ENCODE data around the gene SLC7A4. TPM values are rescaled to one million over a fixed set of nuclear protein-coding genes. Genes with fewer than 3 reads are reported as not detected.
"Not testable (repeated sequence)": the region's sequence is repeated elsewhere in the genome, so short reads cannot be mapped to it uniquely, and the experiment has no call there.

SLC7A4 gene
- total RNA-seq, 1 experiment from 2014 or later, result not detected

- Histone ChIP-seq H3K9me3 (ENCODE audit: low read depth, low read length, poor library complexity, severe bottlenecking) (no peaks in the 10 kb centered on the region), H3K27me3 (replicated peaks; ENCODE audit: insufficient read depth, low read depth, low read length, poor library complexity) (no peaks in the 10 kb centered on the region), H3K4me1 (ENCODE audit: insufficient read depth, low read length, poor library complexity, severe bottlenecking) (no peaks in the 10 kb centered on the region), H3K4me3 (ENCODE audit: low read depth, low read length, poor library complexity, severe bottlenecking) (no peak overlapping the region), H3K36me3 (ENCODE audit: insufficient read depth, low read length, poor library complexity, severe bottlenecking) (no peaks in the 10 kb centered on the region), H3K27ac (ENCODE audit: low read depth, low read length, poor library complexity, severe bottlenecking) (no peak overlapping the region)
- no peak for DNase-seq (ENCODE audit: low spot score)
- TF ChIP-seq EZH2 (IDR thresholded peaks at IDR 0.05; ENCODE audit: borderline replicate concordance, low read depth, low read length, poor library complexity, severe bottlenecking), result no peak
- no TSS peak for BruUV-seq (replicated peaks)
- intact Hi-C loops (cut with micrococcal nuclease; ENCODE audit: unreplicated experiment), result loop anchor here (5.0 kb wide), 1 partner anchor 41 kb away; the partner anchor contains the start of gene SLC7A4
- ChIA-PET CTCF (no interaction called here), POLR2A (ENCODE audit: low non-redundant PET) (no interaction called here)
Measured at GRCh38 chr22:21073023-21073422, 40.7 kb upstream of the SLC7A4 start.

GRCh38 chr22:21071796-21072195 lies 39.4 kb upstream of the SLC7A4 start:
- BruUV-seq (replicated peaks); CTCF ChIA-PET; H3K9me3 ChIP-seq (ENCODE audit: low read depth, low read length, poor library complexity, severe bottlenecking); H3K36me3 ChIP-seq (ENCODE audit: insufficient read depth, low read length, poor library complexity, severe bottlenecking); H3K27ac ChIP-seq (ENCODE audit: low read depth, low read length, poor library complexity, severe bottlenecking); DNase-seq (ENCODE audit: low spot score); H3K4me1 ChIP-seq (ENCODE audit: insufficient read depth, low read length, poor library complexity, severe bottlenecking); H3K4me3 ChIP-seq (ENCODE audit: low read depth, low read length, poor library complexity, severe bottlenecking); H3K27me3 ChIP-seq (replicated peaks; ENCODE audit: insufficient read depth, low read depth, low read length, poor library complexity); POLR2A ChIA-PET (ENCODE audit: low non-redundant PET): not testable (repeated sequence)
- intact Hi-C loops (cut with micrococcal nuclease; ENCODE audit: unreplicated experiment), result loop anchor here (5.0 kb wide), 1 partner anchor 39 kb away; the partner anchor contains the start of gene SLC7A4

- no peaks in the 10 kb centered on the region for H3K4me1 ChIP-seq (ENCODE audit: insufficient read depth, low read length, poor library complexity, severe bottlenecking)
- H3K36me3 ChIP-seq (ENCODE audit: insufficient read depth, low read length, poor library complexity, severe bottlenecking), result no peaks in the 10 kb centered on the region
- no peak overlapping the region for H3K27ac ChIP-seq (ENCODE audit: low read depth, low read length, poor library complexity, severe bottlenecking)
- no TSS peak for BruUV-seq (replicated peaks)
- intact Hi-C loops (cut with micrococcal nuclease; ENCODE audit: unreplicated experiment), result loop anchor here (5.0 kb wide), 1 partner anchor 39 kb away; the partner anchor contains the start of gene SLC7A4
- ChIA-PET CTCF (no interaction called here), POLR2A (ENCODE audit: low non-redundant PET) (no interaction called here)
- no peak overlapping the region for H3K4me3 ChIP-seq (ENCODE audit: low read depth, low read length, poor library complexity, severe bottlenecking)
- TF ChIP-seq EZH2 (IDR thresholded peaks at IDR 0.05; ENCODE audit: borderline replicate concordance, low read depth, low read length, poor library complexity, severe bottlenecking), result no peak
- no peak for DNase-seq (ENCODE audit: low spot score)
- no peaks in the 10 kb centered on the region for H3K9me3 ChIP-seq (ENCODE audit: low read depth, low read length, poor library complexity, severe bottlenecking)
- H3K27me3 ChIP-seq (replicated peaks; ENCODE audit: insufficient read depth, low read depth, low read length, poor library complexity), result no peaks in the 10 kb centered on the region
Measured at GRCh38 chr22:21070690-21071615, 38.6 kb upstream of the SLC7A4 start.

GRCh38 chr22:21069375-21069774 lies 37.0 kb upstream of the SLC7A4 start:
- H3K4me1 ChIP-seq (ENCODE audit: insufficient read depth, low read length, poor library complexity, severe bottlenecking), result no peaks in the 10 kb centered on the region
- no peak overlapping the region for H3K27ac ChIP-seq (ENCODE audit: low read depth, low read length, poor library complexity, severe bottlenecking)
- H3K27me3 ChIP-seq (replicated peaks; ENCODE audit: insufficient read depth, low read depth, low read length, poor library complexity), result no peaks in the 10 kb centered on the region
- BruUV-seq (replicated peaks), result no TSS peak
- no peak for DNase-seq (ENCODE audit: low spot score)
- no peak for TF ChIP-seq EZH2 (IDR thresholded peaks at IDR 0.05; ENCODE audit: borderline replicate concordance, low read depth, low read length, poor library complexity, severe bottlenecking)
- TF ChIP-seq, protein P1, sequence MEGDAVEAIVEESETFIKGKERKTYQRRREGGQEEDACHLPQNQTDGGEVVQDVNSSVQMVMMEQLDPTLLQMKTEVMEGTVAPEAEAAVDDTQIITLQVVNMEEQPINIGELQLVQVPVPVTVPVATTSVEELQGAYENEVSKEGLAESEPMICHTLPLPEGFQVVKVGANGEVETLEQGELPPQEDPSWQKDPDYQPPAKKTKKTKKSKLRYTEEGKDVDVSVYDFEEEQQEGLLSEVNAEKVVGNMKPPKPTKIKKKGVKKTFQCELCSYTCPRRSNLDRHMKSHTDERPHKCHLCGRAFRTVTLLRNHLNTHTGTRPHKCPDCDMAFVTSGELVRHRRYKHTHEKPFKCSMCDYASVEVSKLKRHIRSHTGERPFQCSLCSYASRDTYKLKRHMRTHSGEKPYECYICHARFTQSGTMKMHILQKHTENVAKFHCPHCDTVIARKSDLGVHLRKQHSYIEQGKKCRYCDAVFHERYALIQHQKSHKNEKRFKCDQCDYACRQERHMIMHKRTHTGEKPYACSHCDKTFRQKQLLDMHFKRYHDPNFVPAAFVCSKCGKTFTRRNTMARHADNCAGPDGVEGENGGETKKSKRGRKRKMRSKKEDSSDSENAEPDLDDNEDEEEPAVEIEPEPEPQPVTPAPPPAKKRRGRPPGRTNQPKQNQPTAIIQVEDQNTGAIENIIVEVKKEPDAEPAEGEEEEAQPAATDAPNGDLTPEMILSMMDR (conservative IDR thresholded peaks at IDR 0.05; ENCODE audit: low read depth, low read length), result no peak
- H3K9me3 ChIP-seq (ENCODE audit: low read depth, low read length, poor library complexity, severe bottlenecking), result no peaks in the 10 kb centered on the region
- H3K4me3 ChIP-seq (ENCODE audit: low read depth, low read length, poor library complexity, severe bottlenecking), result no peak overlapping the region
- no peaks in the 10 kb centered on the region for H3K36me3 ChIP-seq (ENCODE audit: insufficient read depth, low read length, poor library complexity, severe bottlenecking)
- CTCF ChIA-PET, result no interaction called here
- intact Hi-C loops (cut with micrococcal nuclease; ENCODE audit: unreplicated experiment), result no loop called here
- POLR2A ChIA-PET (ENCODE audit: low non-redundant PET), result interaction anchor here (0.6 kb wide), 1 partner anchor 119 kb away, joined by 3 read pairs; no protein-coding TSS in a partner anchor

Data from A673 (cell line).